ENCODE data around the gene TMTC2. TPM values are rescaled to one million over a fixed set of nuclear protein-coding genes. Genes with fewer than 3 reads are reported as not detected.

The TMTC2 gene
- total and polyA plus RNA-seq, 10 of the 15 experiments (the other 5 are each of a cell fraction or from before 2014, with no cell fraction given), result 0.14 to 9.7 (median 1.2) TPM

GRCh38 chr12:82644896-82645295 is 41.8 kb upstream of the TMTC2 start:
- ChIA-PET SMC1A (ENCODE audit: uncharacterized antibody, unreplicated experiment) (interaction anchor here (0.7 to 1.8 kb wide), 5 partner anchors 9 to 444 kb away, joined by 3 to 6 read pairs (median 4); no protein-coding TSS in a partner anchor), RAD21 (ENCODE audit: unreplicated experiment) (interaction anchor here (0.7 kb wide), 1 partner anchor 1346 kb away, joined by 4 read pairs; no protein-coding TSS in a partner anchor), CTCF (interaction anchor here (1.3 kb wide), 1 partner anchor 117 kb away, joined by 5 read pairs; no protein-coding TSS in a partner anchor), POLR2A (interaction anchor here (0.7 kb wide), 1 partner anchor 1501 kb away, joined by 3 read pairs; no protein-coding TSS in a partner anchor)
- Histone ChIP-seq H3K4me3 (no peak overlapping the region), H3K9me3 (replicated peaks; ENCODE audit: control insufficient read depth, insufficient read depth, low read length) (no peaks in the 10 kb centered on the region), H3K36me3 (ENCODE audit: control insufficient read depth in 2 of 2, insufficient read depth in 2 of 2, low read length in 1 of 2) (no peaks in the 10 kb centered on the region), H2AFZ (ENCODE audit: control insufficient read depth, low read depth, low read length) (no peak overlapping the region), H3K4me1 (ENCODE audit: control insufficient read depth, insufficient read depth, low read length) (no peaks in the 10 kb centered on the region), H3K27ac (ENCODE audit: control insufficient read depth, insufficient read depth) (no peak overlapping the region), H3K9ac (ENCODE audit: control insufficient read depth, insufficient read depth, low read length) (no peak overlapping the region), H3K4me2 (ENCODE audit: control insufficient read depth, insufficient read depth) (no peak overlapping the region), H3K79me2 (ENCODE audit: control insufficient read depth, insufficient read depth, low read length) (no peaks in the 10 kb centered on the region), H3K27me3 (replicated peaks in 1 of 2; ENCODE audit: control insufficient read depth in 2 of 2, insufficient read depth in 2 of 2, low read length in 1 of 2) (no peaks in the 10 kb centered on the region), H4K20me1 (ENCODE audit: control insufficient read depth, insufficient read depth) (no peaks in the 10 kb centered on the region)
- WGBS (ENCODE audit: insufficient coverage, insufficient replicate concordance, low lambda C conversion rate, missing lambda C conversion rate), result 50% methylated on average over 2 of the region's 2 CpGs
- in situ Hi-C loops (cut with MboI), result no loop called here
- ATAC-seq (no peak), DNase-seq (ENCODE audit: low read depth, low spot score) (no peak), FAIRE-seq (no peak)
- intact Hi-C loops (cut with micrococcal nuclease; ENCODE audit: unreplicated experiment), result no loop called here
- no TSS peak for BruUV-seq (replicated peaks)
- TF ChIP-seq BRCA1 (IDR thresholded peaks at IDR 0.05; ENCODE audit: low read depth, low read length), result no peak
- no peak for TF ChIP-seq EGR1 (IDR thresholded peaks at IDR 0.05; ENCODE audit: borderline replicate concordance in 1 of 2, low read depth in 2 of 2, low read length in 2 of 2)
- TF ChIP-seq MTA3 (IDR thresholded peaks at IDR 0.05; ENCODE audit: borderline replicate concordance, low read length), result no peak
- no peak for TF ChIP-seq RFX5 (IDR thresholded peaks at IDR 0.05; ENCODE audit: low read depth, low read length)
- no peak for TF ChIP-seq RAD51 (IDR thresholded peaks at IDR 0.05)
- no peak for TF ChIP-seq ASH2L (IDR thresholded peaks at IDR 0.05; ENCODE audit: borderline replicate concordance, low read depth)
- TF ChIP-seq POU2F2 (IDR thresholded peaks at IDR 0.05; ENCODE audit: borderline replicate concordance, low read depth, low read length), result no peak
- no peak for TF ChIP-seq USF1 (IDR thresholded peaks at IDR 0.05; ENCODE audit: borderline replicate concordance, extremely low read length, insufficient read depth, low read depth, low read length)
- no peak for TF ChIP-seq SKIL (IDR thresholded peaks at IDR 0.05; ENCODE audit: low read depth, poor library complexity, severe bottlenecking)
- no peak for TF ChIP-seq MXI1 (IDR thresholded peaks at IDR 0.05; ENCODE audit: low read depth, low read length)
- TF ChIP-seq CBX3 (IDR thresholded peaks at IDR 0.05; ENCODE audit: borderline replicate concordance, low read depth), result no peak
- no peak for TF ChIP-seq MYB (IDR thresholded peaks at IDR 0.05; ENCODE audit: borderline replicate concordance, low read depth, low read length)
- no peak for TF ChIP-seq NR2F1 (conservative IDR thresholded peaks at IDR 0.05)
- TF ChIP-seq PBX3 (IDR thresholded peaks at IDR 0.05; ENCODE audit: insufficient replicate concordance, low read depth, low read length), result no peak
- no peak for TF ChIP-seq RELA (IDR thresholded peaks at IDR 0.05; ENCODE audit: borderline replicate concordance, partially characterized antibody)

All from GM12878 (cell line).